DND-41 (cell line): Measurements from ENCODE around the gene FOXL1.

Experiments
- CTCF ChIP-seq: IDR thresholded peaks from 2 replicates; pipeline ENCODE4 v1.5.1; 2012; ENCODE audit warnings: borderline replicate concordance, low read length, moderate library complexity, mild to moderate bottlenecking; ENCODE audit not compliant: poor library complexity, severe bottlenecking; ENCODE audit errors: extremely low read depth
- EZH2 ChIP-seq: IDR thresholded peaks from 3 replicates; pipeline ENCODE4 v1.6.1; 2012; ENCODE audit warnings: borderline replicate concordance, low read depth, mild to moderate bottlenecking, moderate library complexity, low read length, inconsistent platforms; ENCODE audit not compliant: severe bottlenecking

GRCh38 chr16:86530251-86531190 is 47.8 kb upstream of the FOXL1 start:
- no peak for TF ChIP-seq CTCF
- TF ChIP-seq EZH2, result no peak
